Measurements from ENCODE around the gene ZNF436.

- no peak for TF ChIP-seq CTCF (conservative IDR thresholded peaks at IDR 0.05)
- TF ChIP-seq ZFX (IDR thresholded peaks at IDR 0.05), result no peak
These were observed 3.5 kb downstream of the ZNF436 start for GRCh38 chr1:23366146-23366545.
